B cell (primary cell): ENCODE results near the gene SPIB. TPM values are rescaled to one million over a fixed set of nuclear protein-coding genes. Genes with fewer than 3 reads are reported as not detected.

Source experiments
- ATAC-seq: fragments of 200-7000 bp; cut with Tn5 transposase; one replicate; pipeline ENCODE4 v1.10.0; 2021; ENCODE audit warnings: low read depth, mild to moderate bottlenecking, moderate number of reproducible peaks, moderate library complexity
- CTCF ChIA-PET: fragments of 350-600 bp; sonication (Branson Sonifier 250); formaldehyde crosslinking; loops from one replicate; lab custom pipeline; 2021; ENCODE audit warnings: antibody characterized with exemption, inconsistent platforms; lab: Charles Lee
- POLR2A ChIA-PET: fragments of 350-600 bp; sonication (Branson Sonifier 250); formaldehyde crosslinking; loops from one replicate; lab custom pipeline; 2021; ENCODE audit warnings: antibody characterized with exemption; lab: Charles Lee
- DNase-seq: peaks from one replicate; pipeline ENCODE4 v3.0.0; 2013
- H2AFZ ChIP-seq: 2 replicates; pipeline ENCODE4 v1.6.1; 2012; ENCODE audit warnings: mild to moderate bottlenecking, low read depth, low read length; ENCODE audit not compliant: insufficient read depth, poor library complexity, severe bottlenecking
- H3K27ac ChIP-seq, 2 donors: 1 replicate in 1 of 2; 2 replicates in 1 of 2; pipeline ENCODE4 v1.5.1; 2012 to 2013; ENCODE audit warnings: low read length in 2 of 2, mild to moderate bottlenecking in 2 of 2, moderate library complexity in 1 of 2
- H3K27me3 ChIP-seq, 4 experiments: fragments of 200-600 bp in 1 of 4; sonication (generic) in 1 of 4; replicated peaks in 1 of 4; 1 replicate in 2 of 4; 2 replicates in 2 of 4; pipeline versions ENCODE4 v1.6.1 to v1.7.0; 2013 to 2016; ENCODE audit warnings: low read length in 3 of 4, mild to moderate bottlenecking in 2 of 4, mixed read lengths in 1 of 4, moderate library complexity in 1 of 4; ENCODE audit not compliant: insufficient read depth in 4 of 4, control insufficient read depth in 3 of 4; ENCODE audit errors: control extremely low read depth in 1 of 4
- H3K36me3 ChIP-seq, 2 experiments: replicated peaks in 1 of 2; 1 replicate in 1 of 2; 2 replicates in 1 of 2; pipeline versions ENCODE4 v1.6.1 to v1.7.1; 2013; ENCODE audit warnings: low read length in 1 of 2; ENCODE audit not compliant: insufficient read depth in 2 of 2, control insufficient read depth in 1 of 2; ENCODE audit errors: control extremely low read depth in 1 of 2, extremely low read depth in 1 of 2
- H3K4me1 ChIP-seq, 2 donors: fragments of 200-600 bp in 1 of 2; sonication (generic) in 1 of 2; 1 replicate in 1 of 2; 2 replicates in 1 of 2; pipeline versions ENCODE4 v1.5.1 to v1.6.1; 2013 to 2017; ENCODE audit warnings: low read length in 2 of 2; ENCODE audit not compliant: control insufficient read depth in 2 of 2, insufficient read depth in 2 of 2
- H3K4me2 ChIP-seq: replicated peaks from 2 replicates; pipeline ENCODE3; 2012; ENCODE audit warnings: mild to moderate bottlenecking, low read depth, low read length; ENCODE audit not compliant: poor library complexity, severe bottlenecking
- H3K4me3 ChIP-seq, 5 experiments: fragments of 200-600 bp in 1 of 5; sonication (generic) in 1 of 5; 1 replicate in 3 of 5; 2 replicates in 2 of 5; pipeline versions ENCODE4 v1.5.1 to v1.7.0; 2011 to 2016; ENCODE audit warnings: low read length in 4 of 5, mild to moderate bottlenecking in 4 of 5, low read depth in 2 of 5, control low read depth in 1 of 5, moderate library complexity in 1 of 5; ENCODE audit not compliant: insufficient read depth in 1 of 5; ENCODE audit errors: control extremely low read depth in 1 of 5, extremely low read depth in 1 of 5
- H3K79me2 ChIP-seq: fragments of 200-600 bp; sonication (generic); one replicate; pipeline ENCODE4 v1.6.0; 2016; ENCODE audit warnings: low read length; ENCODE audit not compliant: control insufficient read depth, insufficient read depth
- H3K9ac ChIP-seq: fragments of 200-600 bp; sonication (generic); 2 replicates; pipeline ENCODE4 v1.6.1; 2017; ENCODE audit warnings: mild to moderate bottlenecking, low read length, moderate library complexity
- H3K9me3 ChIP-seq, 3 donors: one replicate each; pipeline versions ENCODE4 v1.6.1 to v1.7.1; 2013; ENCODE audit warnings: low read length in 2 of 3; ENCODE audit not compliant: control insufficient read depth in 2 of 3, insufficient read depth in 1 of 3; ENCODE audit errors: control extremely low read depth in 1 of 3
- H4K20me1 ChIP-seq: 2 replicates; pipeline ENCODE4 v1.6.0; 2012; ENCODE audit warnings: mild to moderate bottlenecking, low read length; ENCODE audit not compliant: insufficient read depth, control insufficient read depth, poor library complexity, severe bottlenecking
- H3K27ac Mint-ChIP-seq: one replicate; pipeline ENCODE4 v1.8.0; 2021; ENCODE audit warnings: mixed read lengths
- H3K27me3 Mint-ChIP-seq: one replicate; pipeline ENCODE4 v1.8.0; 2021; ENCODE audit warnings: mixed read lengths
- H3K4me1 Mint-ChIP-seq: one replicate; pipeline ENCODE4 v1.8.0; 2021; ENCODE audit warnings: mixed read lengths
- H3K4me3 Mint-ChIP-seq: one replicate; pipeline ENCODE4 v1.8.0; 2021; ENCODE audit warnings: mixed read lengths
- H3K9me3 Mint-ChIP-seq: one replicate; pipeline ENCODE4 v1.8.0; 2022; ENCODE audit warnings: mixed read lengths; ENCODE audit not compliant: insufficient read depth
- EZH2 ChIP-seq: IDR thresholded peaks from 2 replicates; pipeline ENCODE4 v1.6.1; 2012; ENCODE audit warnings: borderline replicate concordance, low read depth, mild to moderate bottlenecking, moderate library complexity, low read length; ENCODE audit not compliant: insufficient read depth, poor library complexity, severe bottlenecking
- WGBS: methylation state at CpG from one replicate; pipeline ENCODE4 v1.1.5; 2013; ENCODE audit warnings: missing lambda C conversion rate; ENCODE audit not compliant: insufficient coverage; 5-methylcytosine and 5-hydroxymethylcytosine counted together
- intact Hi-C: fragments of 100-400 bp; cut with micrococcal nuclease; formaldehyde crosslinking; loops from one replicate; pipeline ENCODE4 v1.10.0; 2022
- polyA plus RNA-seq: library from polyadenylated mRNA; depleted of rRNA; stranded (reverse); fragments of >200 nt; gene quantifications from 2 replicates; pipeline ENCODE4 v1.2.3, GENCODE V29; 2012
- total RNA-seq, 2 donors: library from RNA; stranded (reverse); fragments of 120-200 nt in 1 of 2; gene quantifications; 1 replicate in 1 of 2; 2 replicates in 1 of 2; pipeline versions ENCODE4 v1.2.3 to v1.2.4, GENCODE V29; 2013 to 2022
- TF ChIP-seq, protein P1 (sequence below): fragments of 200-600 bp; IDR thresholded peaks from one replicate; pipeline ENCODE4 v1.8.0; 2022; ENCODE audit warnings: antibody characterized with exemption, mild to moderate bottlenecking

The SPIB gene
- total and polyA plus RNA-seq, 2 donors (not counting 1 experiment from before 2014, with no cell fraction given), result 183 to 205 TPM

DNA sequence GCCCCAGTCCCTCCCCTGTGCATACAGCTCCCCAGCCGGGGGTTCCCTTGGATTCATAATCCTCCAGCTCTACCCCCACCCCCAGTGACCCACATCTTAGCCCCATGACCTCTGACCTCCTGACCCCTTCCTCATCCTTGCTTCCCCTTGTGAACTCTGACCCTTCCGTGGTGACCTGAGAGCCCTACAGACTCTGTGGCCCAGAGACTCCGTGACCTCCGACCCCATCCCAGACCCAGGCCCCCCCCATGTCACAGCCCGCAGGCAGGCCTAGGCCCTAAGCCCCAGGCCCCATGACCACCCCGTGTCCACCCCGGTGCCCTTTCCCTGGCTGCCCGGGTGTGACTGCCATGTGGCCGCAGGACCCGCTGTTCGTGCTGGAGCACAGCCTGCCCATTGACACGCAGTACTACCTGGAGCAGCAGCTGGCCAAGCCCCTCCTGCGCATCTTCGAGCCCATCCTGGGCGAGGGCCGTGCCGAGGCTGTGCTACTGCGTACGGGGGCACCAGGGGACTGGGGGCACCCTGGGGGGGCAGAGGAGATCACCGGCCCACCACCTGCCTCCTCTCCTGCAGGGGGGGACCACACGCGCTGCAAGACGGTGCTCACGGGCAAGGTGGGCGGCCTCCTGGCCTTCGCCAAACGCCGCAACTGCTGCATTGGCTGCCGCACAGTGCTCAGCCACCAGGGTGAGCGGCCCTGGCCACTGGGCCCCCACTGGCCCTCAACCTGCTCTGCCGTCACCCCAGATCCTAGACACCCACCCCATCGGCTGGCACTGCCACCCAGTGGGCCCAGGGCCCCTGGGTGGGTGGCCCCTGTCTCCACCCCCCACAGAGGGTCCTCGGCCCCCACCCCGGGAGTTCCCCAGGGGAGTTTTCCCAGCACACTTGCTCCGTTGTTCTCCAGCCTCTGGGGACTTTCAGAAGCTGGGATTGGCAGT lies 2.4 kb upstream of the SPIB start:
- peak; percentile 71 for DNase-seq
- Histone ChIP-seq H3K36me3 (peaks cover 0 to 11% of the 10 kb centered on the region in 2 experiments), H2AFZ (no peak overlapping the region), H3K79me2 (peaks cover 45% of the 10 kb centered on the region), H3K4me2 (peak overlapping the region; percentile 97), H3K27ac (peak overlapping the region; percentile 97 to 98), H3K9me3 (no peaks in the 10 kb centered on the region), H3K27me3 (no peaks in the 10 kb centered on the region), H3K9ac (peak overlapping the region; percentile 37), H3K4me3 (peak overlapping the region in 4 of 5 experiments; percentile 4 to 52 (median 23)), H4K20me1 (peaks cover 23% of the 10 kb centered on the region), H3K4me1 (peaks cover 37 to 60% of the 10 kb centered on the region in 2 donors)
- 74% methylated on average over 32 of the region's 35 CpGs for WGBS
- ChIA-PET POLR2A (interaction anchor here (0.5 to 6.4 kb wide), 11 partner anchors 9 to 75 kb away, joined by 3 to 96 read pairs (median 7); partner anchors contain the start of genes MYBPC2, NR1H2 and POLD1), CTCF (interaction anchor here (1.3 to 7.3 kb wide), 9 partner anchors 31 to 75 kb away, joined by 3 to 36 read pairs (median 10); partner anchors contain the start of genes NR1H2 and POLD1)
- intact Hi-C loops, result loop anchor here (5.0 kb wide), 1 partner anchor 74 kb away; no protein-coding TSS in a partner anchor
- peak overlapping the region; percentile 81 for H3K4me3 Mint-ChIP-seq
- TF ChIP-seq, protein P1, sequence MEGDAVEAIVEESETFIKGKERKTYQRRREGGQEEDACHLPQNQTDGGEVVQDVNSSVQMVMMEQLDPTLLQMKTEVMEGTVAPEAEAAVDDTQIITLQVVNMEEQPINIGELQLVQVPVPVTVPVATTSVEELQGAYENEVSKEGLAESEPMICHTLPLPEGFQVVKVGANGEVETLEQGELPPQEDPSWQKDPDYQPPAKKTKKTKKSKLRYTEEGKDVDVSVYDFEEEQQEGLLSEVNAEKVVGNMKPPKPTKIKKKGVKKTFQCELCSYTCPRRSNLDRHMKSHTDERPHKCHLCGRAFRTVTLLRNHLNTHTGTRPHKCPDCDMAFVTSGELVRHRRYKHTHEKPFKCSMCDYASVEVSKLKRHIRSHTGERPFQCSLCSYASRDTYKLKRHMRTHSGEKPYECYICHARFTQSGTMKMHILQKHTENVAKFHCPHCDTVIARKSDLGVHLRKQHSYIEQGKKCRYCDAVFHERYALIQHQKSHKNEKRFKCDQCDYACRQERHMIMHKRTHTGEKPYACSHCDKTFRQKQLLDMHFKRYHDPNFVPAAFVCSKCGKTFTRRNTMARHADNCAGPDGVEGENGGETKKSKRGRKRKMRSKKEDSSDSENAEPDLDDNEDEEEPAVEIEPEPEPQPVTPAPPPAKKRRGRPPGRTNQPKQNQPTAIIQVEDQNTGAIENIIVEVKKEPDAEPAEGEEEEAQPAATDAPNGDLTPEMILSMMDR, result no peak
- TF ChIP-seq EZH2, result no peak
- H3K27me3 Mint-ChIP-seq, result no peaks in the 10 kb centered on the region
- H3K27ac Mint-ChIP-seq, result peak overlapping the region; percentile 98
- ATAC-seq, result no peak
- peaks cover 48% of the 10 kb centered on the region for H3K4me1 Mint-ChIP-seq
- no peaks in the 10 kb centered on the region for H3K9me3 Mint-ChIP-seq
